Fibroblast of mammary gland (primary cell): ENCODE measurements around the gene DIP2A.

Experiments
- DNase-seq: peaks from one replicate; pipeline ENCODE4 v3.0.0-alpha.2; 2010; ENCODE audit warnings: low read depth
- H3K4me3 ChIP-seq: 2 replicates; pipeline ENCODE4 v1.5.1; 2011; ENCODE audit warnings: low read depth, mild to moderate bottlenecking, low read length, moderate library complexity; ENCODE audit not compliant: control insufficient read depth
- TF ChIP-seq, protein P1 (sequence below): conservative IDR thresholded peaks from 2 replicates; pipeline ENCODE4 v1.5.1; 2011; ENCODE audit warnings: low read depth, low read length, inconsistent platforms; ENCODE audit not compliant: control insufficient read depth, insufficient read depth

DIP2A gene

GRCh38 chr21:46469275-46469674, 10.6 kb downstream of the DIP2A start:
- H3K4me3 ChIP-seq = no peak overlapping the region
- no peak for DNase-seq
- TF ChIP-seq, protein P1, sequence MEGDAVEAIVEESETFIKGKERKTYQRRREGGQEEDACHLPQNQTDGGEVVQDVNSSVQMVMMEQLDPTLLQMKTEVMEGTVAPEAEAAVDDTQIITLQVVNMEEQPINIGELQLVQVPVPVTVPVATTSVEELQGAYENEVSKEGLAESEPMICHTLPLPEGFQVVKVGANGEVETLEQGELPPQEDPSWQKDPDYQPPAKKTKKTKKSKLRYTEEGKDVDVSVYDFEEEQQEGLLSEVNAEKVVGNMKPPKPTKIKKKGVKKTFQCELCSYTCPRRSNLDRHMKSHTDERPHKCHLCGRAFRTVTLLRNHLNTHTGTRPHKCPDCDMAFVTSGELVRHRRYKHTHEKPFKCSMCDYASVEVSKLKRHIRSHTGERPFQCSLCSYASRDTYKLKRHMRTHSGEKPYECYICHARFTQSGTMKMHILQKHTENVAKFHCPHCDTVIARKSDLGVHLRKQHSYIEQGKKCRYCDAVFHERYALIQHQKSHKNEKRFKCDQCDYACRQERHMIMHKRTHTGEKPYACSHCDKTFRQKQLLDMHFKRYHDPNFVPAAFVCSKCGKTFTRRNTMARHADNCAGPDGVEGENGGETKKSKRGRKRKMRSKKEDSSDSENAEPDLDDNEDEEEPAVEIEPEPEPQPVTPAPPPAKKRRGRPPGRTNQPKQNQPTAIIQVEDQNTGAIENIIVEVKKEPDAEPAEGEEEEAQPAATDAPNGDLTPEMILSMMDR = no peak

DNA sequence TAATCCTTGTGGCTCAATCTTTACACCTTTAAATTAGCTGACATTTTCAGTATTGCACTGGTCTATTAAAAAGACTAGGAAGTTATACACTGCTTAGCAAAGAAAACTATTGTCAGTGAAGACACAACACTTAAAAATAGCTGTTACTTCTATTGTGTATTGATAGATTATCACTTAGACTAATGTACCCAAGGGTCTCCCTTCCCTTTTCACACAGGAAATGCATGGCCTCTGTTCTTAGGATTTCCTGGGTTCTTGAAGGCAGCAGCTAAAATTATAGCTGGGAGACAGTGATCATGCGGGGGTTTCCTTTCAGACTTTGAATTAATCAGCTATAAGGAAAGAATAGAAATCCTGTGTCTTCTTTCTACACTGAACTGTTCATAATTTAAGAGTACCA, 12.8 kb downstream of the DIP2A start:
- TF ChIP-seq, protein P1 = no peak
- H3K4me3 ChIP-seq = no peak overlapping the region
- no peak for DNase-seq

- H3K4me3 ChIP-seq = no peak overlapping the region
- TF ChIP-seq, protein P1 = no peak
- no peak for DNase-seq
These were observed 13.6 kb downstream of the DIP2A start for GRCh38 chr21:46472246-46472645.

DNA sequence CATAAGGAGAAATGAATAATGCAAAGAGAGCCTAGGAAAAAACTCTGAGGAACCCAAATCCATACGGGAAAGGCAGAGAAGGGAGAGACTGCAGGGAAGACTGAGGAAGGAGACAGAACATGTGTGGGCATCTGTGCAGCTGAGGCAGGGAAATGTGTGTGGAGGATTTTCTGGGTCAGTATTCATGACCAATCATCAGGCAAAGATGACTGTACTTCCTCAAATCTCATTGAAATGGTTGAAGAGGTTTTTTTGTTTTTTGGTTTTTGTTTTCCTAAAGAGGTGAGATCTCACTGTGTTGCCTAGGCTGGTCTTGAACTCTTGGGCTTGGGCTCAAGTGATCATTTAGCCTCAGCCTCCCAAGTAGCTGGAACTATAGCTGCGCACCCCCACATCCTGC, 15.7 kb downstream of the DIP2A start:
- TF ChIP-seq, protein P1 = no peak
- DNase-seq = no peak
- H3K4me3 ChIP-seq = no peak overlapping the region

DNA sequence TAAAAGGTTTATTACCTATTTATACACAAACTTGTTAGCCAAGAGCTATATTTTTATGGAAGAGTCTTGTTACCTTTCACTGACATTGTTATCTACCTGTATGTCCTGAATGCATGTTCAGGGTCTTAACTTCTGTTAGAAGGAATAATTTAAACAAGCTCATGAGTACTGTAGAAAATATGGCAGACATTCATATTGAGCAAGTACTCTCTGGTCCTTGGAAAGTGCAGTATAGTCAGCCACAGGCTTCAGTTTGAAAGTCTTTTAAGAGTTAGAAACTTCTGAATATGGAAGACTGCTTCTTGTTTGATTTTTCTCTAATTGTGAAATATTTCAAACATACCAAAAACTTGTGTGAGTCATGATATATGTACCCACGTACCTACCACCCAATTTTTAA, 16.6 kb downstream of the DIP2A start:
- no peak overlapping the region for H3K4me3 ChIP-seq
- DNase-seq = no peak
- TF ChIP-seq, protein P1 = no peak

DNA sequence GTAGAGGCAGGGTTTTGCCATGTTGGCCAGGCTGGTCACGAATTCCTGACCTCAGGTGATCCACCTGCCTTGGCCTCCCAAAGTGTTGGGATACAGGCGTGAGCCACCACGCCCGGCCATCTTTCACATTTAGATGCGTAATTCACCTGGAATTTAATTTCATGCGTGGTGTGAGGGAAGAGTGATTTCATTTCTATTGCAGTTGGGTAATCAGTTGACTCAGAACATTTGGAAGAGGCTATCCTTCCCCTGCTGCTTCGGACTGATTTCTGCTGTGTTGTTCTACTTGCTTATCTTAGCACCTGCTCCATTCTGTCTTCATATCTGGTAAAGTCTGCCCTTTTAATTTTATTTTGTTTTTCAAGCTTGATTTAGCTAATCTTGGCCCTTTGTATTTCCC, 19.1 kb downstream of the DIP2A start:
- DNase-seq = peak; percentile 79
- TF ChIP-seq, protein P1 = no peak
- H3K4me3 ChIP-seq = no peak overlapping the region

- TF ChIP-seq, protein P1 = no peak
- H3K4me3 ChIP-seq = no peak overlapping the region
- DNase-seq = no peak
These were observed 20.2 kb downstream of the DIP2A start for GRCh38 chr21:46478910-46479309.
